GM12875 (cell line): ENCODE measurements around the gene LCA5.

Experiments
- H3K4me3 ChIP-seq: one replicate; pipeline ENCODE4 v1.5.1; 2011; ENCODE audit warnings: low read depth, low read length, control low read depth
- TF ChIP-seq, protein P1 (sequence below): IDR thresholded peaks from 2 replicates; pipeline ENCODE4 v1.5.1; 2011; ENCODE audit warnings: low read depth, mild to moderate bottlenecking, control low read depth, inconsistent platforms, low read length, moderate library complexity, borderline replicate concordance; ENCODE audit not compliant: insufficient read depth

LCA5 gene

DNA sequence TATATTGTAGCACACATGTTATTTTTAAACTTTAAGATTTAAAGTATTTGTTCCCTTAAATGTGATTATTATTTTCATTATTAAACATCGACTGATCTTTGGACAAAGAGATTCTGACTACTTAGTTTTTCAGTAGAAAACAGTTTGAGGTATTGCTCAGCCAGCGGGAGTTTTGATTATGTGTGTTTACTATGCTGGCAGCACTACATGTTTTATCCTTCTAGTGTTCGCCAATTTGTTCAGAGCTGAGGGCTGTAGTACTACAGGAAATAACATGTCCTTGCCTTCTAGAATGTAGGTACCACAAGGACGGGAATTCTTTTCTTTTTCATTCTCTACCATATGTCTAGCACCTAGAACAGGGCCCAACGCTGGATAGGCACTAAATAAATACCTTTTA, 11.1 kb upstream of the LCA5 start:
- TF ChIP-seq, protein P1, sequence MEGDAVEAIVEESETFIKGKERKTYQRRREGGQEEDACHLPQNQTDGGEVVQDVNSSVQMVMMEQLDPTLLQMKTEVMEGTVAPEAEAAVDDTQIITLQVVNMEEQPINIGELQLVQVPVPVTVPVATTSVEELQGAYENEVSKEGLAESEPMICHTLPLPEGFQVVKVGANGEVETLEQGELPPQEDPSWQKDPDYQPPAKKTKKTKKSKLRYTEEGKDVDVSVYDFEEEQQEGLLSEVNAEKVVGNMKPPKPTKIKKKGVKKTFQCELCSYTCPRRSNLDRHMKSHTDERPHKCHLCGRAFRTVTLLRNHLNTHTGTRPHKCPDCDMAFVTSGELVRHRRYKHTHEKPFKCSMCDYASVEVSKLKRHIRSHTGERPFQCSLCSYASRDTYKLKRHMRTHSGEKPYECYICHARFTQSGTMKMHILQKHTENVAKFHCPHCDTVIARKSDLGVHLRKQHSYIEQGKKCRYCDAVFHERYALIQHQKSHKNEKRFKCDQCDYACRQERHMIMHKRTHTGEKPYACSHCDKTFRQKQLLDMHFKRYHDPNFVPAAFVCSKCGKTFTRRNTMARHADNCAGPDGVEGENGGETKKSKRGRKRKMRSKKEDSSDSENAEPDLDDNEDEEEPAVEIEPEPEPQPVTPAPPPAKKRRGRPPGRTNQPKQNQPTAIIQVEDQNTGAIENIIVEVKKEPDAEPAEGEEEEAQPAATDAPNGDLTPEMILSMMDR = no peak
- H3K4me3 ChIP-seq = no peak overlapping the region

DNA sequence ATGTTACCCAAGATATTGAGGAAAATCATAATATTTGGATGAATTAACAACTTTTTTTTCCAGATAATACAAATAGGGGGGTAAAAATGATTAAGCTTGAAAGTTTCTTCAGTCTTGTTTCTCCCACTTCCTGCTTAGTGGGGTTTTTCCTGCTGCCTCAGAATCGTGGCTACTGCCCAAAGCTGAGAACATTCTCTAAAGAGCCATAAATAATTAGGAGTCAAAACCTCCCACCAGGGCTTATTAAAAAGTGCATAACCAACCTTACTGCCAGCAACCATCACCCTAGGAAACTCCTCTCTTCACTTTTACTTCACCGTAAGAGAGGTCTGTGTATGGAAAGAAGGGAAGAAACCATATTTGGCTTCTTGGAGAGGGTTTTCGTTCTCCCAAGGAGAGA, 9.0 kb upstream of the LCA5 start:
- H3K4me3 ChIP-seq = no peak overlapping the region
- TF ChIP-seq, protein P1 = no peak

DNA sequence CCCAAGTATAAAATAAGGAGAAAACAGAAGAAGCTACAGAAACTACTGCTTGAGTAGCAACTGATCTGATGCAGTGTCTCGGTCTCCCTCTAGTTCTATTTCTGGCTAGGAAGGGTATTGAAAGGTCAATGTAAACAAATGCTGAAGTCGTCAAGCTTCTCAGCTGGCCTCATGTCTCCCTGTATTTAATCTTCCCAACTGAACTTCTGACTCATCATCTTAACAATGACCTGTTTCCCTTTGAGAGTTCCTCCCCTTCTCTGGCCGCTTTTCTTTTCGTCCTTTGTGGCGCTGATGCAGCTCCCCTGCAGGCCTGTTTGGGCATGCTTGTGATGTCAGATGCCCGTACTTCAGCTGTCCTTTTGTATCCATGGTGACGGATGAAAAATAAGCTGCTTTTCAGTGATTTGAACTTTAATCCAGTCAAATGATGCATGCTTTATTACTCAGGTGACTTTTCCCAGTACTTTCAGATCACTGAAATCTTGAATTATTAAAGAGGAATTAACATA, 7.8 kb upstream of the LCA5 start:
- peak overlapping the region; percentile 1 for H3K4me3 ChIP-seq
- TF ChIP-seq, protein P1 = peak; percentile 48; the same call in 1 of the 2 replicates

DNA sequence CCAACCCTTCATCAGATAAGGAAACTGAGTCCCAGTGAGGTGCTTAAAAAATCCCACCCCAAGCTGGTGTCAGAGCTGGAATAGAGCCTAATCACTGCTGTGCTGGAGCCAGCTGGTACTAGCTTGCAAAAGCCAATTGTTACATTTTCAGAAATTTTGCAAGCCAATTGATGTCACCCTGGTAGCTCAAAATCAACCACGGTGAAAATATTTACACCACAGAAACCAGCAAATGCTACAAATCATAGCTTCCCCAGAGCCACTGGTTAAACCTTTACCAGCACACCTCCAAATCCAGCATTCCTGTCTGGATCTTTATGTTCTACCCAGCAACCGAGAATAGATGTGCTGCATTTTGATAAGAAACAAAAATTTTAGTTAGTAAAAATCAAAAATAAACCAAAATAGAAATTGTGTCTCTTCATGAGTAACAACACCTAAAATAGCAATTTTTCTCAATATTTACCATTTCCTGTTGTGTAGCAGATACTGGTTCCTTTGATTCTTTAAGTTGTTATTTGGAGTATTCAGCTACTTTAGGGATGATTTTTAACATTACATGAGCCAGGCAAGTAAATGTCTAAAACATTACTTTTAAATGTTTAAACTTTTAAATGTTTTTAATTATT, 7.2 kb upstream of the LCA5 start:
- TF ChIP-seq, protein P1 = no peak
- no peak overlapping the region for H3K4me3 ChIP-seq

DNA sequence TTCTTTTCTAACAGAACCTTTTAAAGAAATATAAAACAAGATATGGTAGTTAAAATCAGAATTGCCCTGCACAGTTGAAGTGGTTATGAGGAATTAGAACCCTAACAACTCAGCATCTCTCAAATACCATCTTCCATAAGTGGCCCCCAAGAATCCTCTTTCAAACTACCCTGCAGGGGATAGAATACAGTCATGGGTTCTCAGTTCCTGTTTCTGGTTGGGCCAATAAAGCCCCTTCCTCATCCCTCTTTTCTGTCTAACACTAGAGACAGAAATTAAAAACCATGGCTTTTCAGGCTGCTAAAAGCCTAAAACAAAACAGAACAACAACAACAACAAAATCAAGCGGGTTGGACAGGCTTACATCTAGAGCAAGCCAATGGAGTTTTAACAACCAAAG, 6.7 kb upstream of the LCA5 start:
- no peak overlapping the region for H3K4me3 ChIP-seq
- TF ChIP-seq, protein P1 = no peak

DNA sequence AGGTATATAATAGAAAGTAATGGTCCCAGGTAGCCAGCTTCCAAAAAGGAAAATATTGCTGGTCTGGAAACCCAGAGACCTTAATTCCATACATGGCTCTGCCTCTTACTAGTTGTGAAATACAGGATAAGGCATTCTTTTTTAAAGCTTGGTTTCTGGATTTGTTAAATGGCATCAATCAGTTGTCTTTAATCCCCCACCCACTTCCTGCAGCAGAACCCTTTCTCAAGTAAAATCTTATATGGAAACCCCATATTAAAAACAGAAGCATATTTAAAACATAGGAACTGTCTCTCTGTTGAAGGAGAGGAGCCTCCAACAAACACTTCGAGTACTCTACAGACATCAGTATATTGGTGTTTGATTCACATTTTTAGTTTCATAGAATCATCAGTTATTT, 6.2 kb upstream of the LCA5 start:
- TF ChIP-seq, protein P1 = no peak
- H3K4me3 ChIP-seq = no peak overlapping the region
